Liver (tissue), 9 donors: ENCODE measurements around the gene MDH1B. TPM values are rescaled to one million over a fixed set of nuclear protein-coding genes. Genes with fewer than 3 reads are reported as not detected.

ENCODE experiments used
- DNase-seq: peaks from one replicate; pipeline ENCODE4 v3.0.0-alpha.2; 2017; ENCODE audit warnings: low spot score
- H3K27ac ChIP-seq, 2 donors: one replicate each; pipeline ENCODE4 v1.7.0; 2013; ENCODE audit warnings: inconsistent platforms in 2 of 2, low read length in 2 of 2, control low read depth in 1 of 2, low read depth in 1 of 2, mild to moderate bottlenecking in 1 of 2
- H3K27me3 ChIP-seq, 4 donors: one replicate each; pipeline versions ENCODE4 v1.6.1 to v1.7.0; 2013; ENCODE audit warnings: low read length in 3 of 4, inconsistent platforms in 1 of 4, mild to moderate bottlenecking in 1 of 4, moderate library complexity in 1 of 4; ENCODE audit not compliant: control insufficient read depth in 4 of 4, insufficient read depth in 4 of 4
- H3K36me3 ChIP-seq, 4 donors: one replicate each; pipeline versions ENCODE4 v1.6.1 to v1.7.0; 2013; ENCODE audit warnings: low read length in 3 of 4, mild to moderate bottlenecking in 3 of 4, low read depth in 1 of 4, moderate library complexity in 1 of 4; ENCODE audit not compliant: control insufficient read depth in 4 of 4, insufficient read depth in 3 of 4
- H3K4me1 ChIP-seq, 4 donors: one replicate each; pipeline versions ENCODE4 v1.6.1 to v1.7.0; 2013; ENCODE audit warnings: low read length in 3 of 4, mild to moderate bottlenecking in 3 of 4, moderate library complexity in 1 of 4; ENCODE audit not compliant: control insufficient read depth in 4 of 4, insufficient read depth in 4 of 4
- H3K4me3 ChIP-seq, 3 donors: one replicate each; pipeline versions ENCODE4 v1.6.1 to v1.7.0; 2013; ENCODE audit warnings: low read length in 3 of 3, control low read depth in 1 of 3, low read depth in 1 of 3, mild to moderate bottlenecking in 1 of 3
- H3K9ac ChIP-seq, 2 donors: one replicate each; pipeline ENCODE4 v1.7.0; 2013; ENCODE audit warnings: low read length in 2 of 2, mild to moderate bottlenecking in 2 of 2, moderate library complexity in 2 of 2, control low read depth in 1 of 2, low read depth in 1 of 2
- H3K9me3 ChIP-seq, 4 donors: one replicate each; pipeline versions ENCODE4 v1.6.1 to v1.7.0; 2013; ENCODE audit warnings: low read length in 3 of 4; ENCODE audit not compliant: control insufficient read depth in 4 of 4
- ATF3 ChIP-seq: IDR thresholded peaks from 2 replicates; pipeline ENCODE4 v1.6.1; 2016; ENCODE audit warnings: antibody characterized with exemption
- CTCF ChIP-seq: fragments of 150-350 bp; IDR thresholded peaks from 2 replicates; pipeline ENCODE4 v1.5.1; 2017; ENCODE audit warnings: improper control_type of control experiment, low read depth, low read length; ENCODE audit not compliant: missing input control
- EGR1 ChIP-seq, 2 donors: IDR thresholded peaks; 2 replicates each; pipeline ENCODE4 v1.6.1; 2016 to 2018; ENCODE audit warnings: antibody characterized with exemption in 2 of 2, low read depth in 2 of 2
- FOXA1 ChIP-seq: IDR thresholded peaks from 2 replicates; pipeline ENCODE4 v1.6.1; 2016; ENCODE audit warnings: antibody characterized with exemption
- FOXA2 ChIP-seq: IDR thresholded peaks from 2 replicates; pipeline ENCODE4 v1.6.1; 2016; ENCODE audit warnings: antibody characterized with exemption
- GABPA ChIP-seq, 2 donors: IDR thresholded peaks in 1 of 2; conservative IDR thresholded peaks in 1 of 2; 2 replicates each; pipeline ENCODE4 v1.6.1; 2016; ENCODE audit warnings: antibody characterized with exemption in 2 of 2, mild to moderate bottlenecking in 1 of 2, moderate library complexity in 1 of 2
- HNF4A ChIP-seq, 2 donors: conservative IDR thresholded peaks; 2 replicates each; pipeline ENCODE4 v1.6.1; 2016; ENCODE audit warnings: antibody characterized with exemption in 2 of 2, mild to moderate bottlenecking in 2 of 2
- HNF4G ChIP-seq: IDR thresholded peaks from 2 replicates; pipeline ENCODE4 v1.6.1; 2016; ENCODE audit warnings: antibody characterized with exemption
- JUND ChIP-seq, 2 donors: IDR thresholded peaks; 2 replicates each; pipeline ENCODE4 v1.6.1; 2016; ENCODE audit warnings: antibody characterized with exemption in 2 of 2
- MAX ChIP-seq: IDR thresholded peaks from 2 replicates; pipeline ENCODE4 v1.6.1; 2016; ENCODE audit warnings: antibody characterized with exemption
- NR2F2 ChIP-seq: IDR thresholded peaks from 2 replicates; pipeline ENCODE4 v1.6.1; 2016; ENCODE audit warnings: antibody characterized with exemption
- RAD21 ChIP-seq, 2 donors: IDR thresholded peaks; 2 replicates each; pipeline ENCODE4 v1.6.1; 2016; ENCODE audit warnings: antibody characterized with exemption in 2 of 2, mild to moderate bottlenecking in 2 of 2
- RXRA ChIP-seq, 2 donors: IDR thresholded peaks; 2 replicates each; pipeline ENCODE4 v1.6.1; 2017 to 2018; ENCODE audit warnings: antibody characterized with exemption in 2 of 2, mild to moderate bottlenecking in 1 of 2
- SP1 ChIP-seq: IDR thresholded peaks from 2 replicates; pipeline ENCODE4 v1.6.1; 2018; ENCODE audit warnings: antibody characterized with exemption, mild to moderate bottlenecking
- TAF1 ChIP-seq: conservative IDR thresholded peaks from 2 replicates; pipeline ENCODE4 v1.6.1; 2016; ENCODE audit warnings: antibody characterized with exemption, mild to moderate bottlenecking
- YY1 ChIP-seq: IDR thresholded peaks from 2 replicates; pipeline ENCODE4 v1.6.1; 2016; ENCODE audit warnings: antibody characterized with exemption, mild to moderate bottlenecking
- ZBTB33 ChIP-seq: IDR thresholded peaks from 2 replicates; pipeline ENCODE4 v1.6.1; 2016; ENCODE audit warnings: antibody characterized with exemption
- WGBS: extraction: QIAGEN DNeasy Blood & Tissue Kit; methylation state at CpG from one replicate; pipeline ENCODE4 v1.1.7; 2013; 5-methylcytosine and 5-hydroxymethylcytosine counted together
- polyA plus RNA-seq, 2 donors: library from polyadenylated mRNA; stranded (reverse) in 1 of 2; unstranded in 1 of 2; fragments of 200-250 nt in 1 of 2; fragments of >200 nt in 1 of 2; fragmentation: Nextera tagmentation in 1 of 2; extraction: Ambion mirVana in 1 of 2; gene quantifications; one replicate each; pipeline versions ENCODE4 v1.2.1 to v1.2.3, GENCODE V29; 2013 to 2015
- total RNA-seq, 2 donors: library from RNA; depleted of rRNA; stranded (reverse); fragments of >200 nt; gene quantifications; one replicate each; pipeline ENCODE4 v1.2.3, GENCODE V29; 2014
- TF ChIP-seq, protein P1 (sequence below): IDR thresholded peaks from 2 replicates; pipeline ENCODE4 v1.6.1; 2016; ENCODE audit warnings: antibody characterized with exemption, mild to moderate bottlenecking
- donor health status: healthy.
- donor health status: healthy.
- donor health status: healthy.
- donor health status: healthy.
- donor health status: healthy.

Gene MDH1B
- total and polyA plus RNA-seq, 4 donors = 0.09 to 0.33 (median 0.18) TPM; not detected in 1

- no peak for DNase-seq
- H3K9ac ChIP-seq = no peak overlapping the region
- H3K36me3 ChIP-seq = no peaks in the 10 kb centered on the region
- H3K4me3 ChIP-seq = no peak overlapping the region
- WGBS = 83% methylated on average over 1 of the region's 1 CpG
- H3K27me3 ChIP-seq = peaks cover 0 to 4% (median under 1%) of the 10 kb centered on the region in 4 donors
- TF ChIP-seq RAD21 (IDR thresholded peaks at IDR 0.05) (no peak), MAX (no peak), SP1 (no peak), CTCF (no peak), GABPA (IDR thresholded peaks at IDR 0.05 in 1 of 2, conservative IDR thresholded peaks at IDR 0.05 in 1 of 2) (no peak), NR2F2 (no peak), ZBTB33 (no peak), FOXA2 (no peak), HNF4G (no peak), ATF3 (no peak), JUND (IDR thresholded peaks at IDR 0.05) (no peak), EGR1 (IDR thresholded peaks at IDR 0.05; ENCODE audit: low read depth in 2 of 2) (no peak), YY1 (no peak), HNF4A (conservative IDR thresholded peaks at IDR 0.05) (no peak), TAF1 (no peak), RXRA (IDR thresholded peaks at IDR 0.05) (no peak), FOXA1 (no peak)
- TF ChIP-seq, protein P1, sequence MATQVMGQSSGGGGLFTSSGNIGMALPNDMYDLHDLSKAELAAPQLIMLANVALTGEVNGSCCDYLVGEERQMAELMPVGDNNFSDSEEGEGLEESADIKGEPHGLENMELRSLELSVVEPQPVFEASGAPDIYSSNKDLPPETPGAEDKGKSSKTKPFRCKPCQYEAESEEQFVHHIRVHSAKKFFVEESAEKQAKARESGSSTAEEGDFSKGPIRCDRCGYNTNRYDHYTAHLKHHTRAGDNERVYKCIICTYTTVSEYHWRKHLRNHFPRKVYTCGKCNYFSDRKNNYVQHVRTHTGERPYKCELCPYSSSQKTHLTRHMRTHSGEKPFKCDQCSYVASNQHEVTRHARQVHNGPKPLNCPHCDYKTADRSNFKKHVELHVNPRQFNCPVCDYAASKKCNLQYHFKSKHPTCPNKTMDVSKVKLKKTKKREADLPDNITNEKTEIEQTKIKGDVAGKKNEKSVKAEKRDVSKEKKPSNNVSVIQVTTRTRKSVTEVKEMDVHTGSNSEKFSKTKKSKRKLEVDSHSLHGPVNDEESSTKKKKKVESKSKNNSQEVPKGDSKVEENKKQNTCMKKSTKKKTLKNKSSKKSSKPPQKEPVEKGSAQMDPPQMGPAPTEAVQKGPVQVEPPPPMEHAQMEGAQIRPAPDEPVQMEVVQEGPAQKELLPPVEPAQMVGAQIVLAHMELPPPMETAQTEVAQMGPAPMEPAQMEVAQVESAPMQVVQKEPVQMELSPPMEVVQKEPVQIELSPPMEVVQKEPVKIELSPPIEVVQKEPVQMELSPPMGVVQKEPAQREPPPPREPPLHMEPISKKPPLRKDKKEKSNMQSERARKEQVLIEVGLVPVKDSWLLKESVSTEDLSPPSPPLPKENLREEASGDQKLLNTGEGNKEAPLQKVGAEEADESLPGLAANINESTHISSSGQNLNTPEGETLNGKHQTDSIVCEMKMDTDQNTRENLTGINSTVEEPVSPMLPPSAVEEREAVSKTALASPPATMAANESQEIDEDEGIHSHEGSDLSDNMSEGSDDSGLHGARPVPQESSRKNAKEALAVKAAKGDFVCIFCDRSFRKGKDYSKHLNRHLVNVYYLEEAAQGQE = no peak
- no peaks in the 10 kb centered on the region for H3K9me3 ChIP-seq
- no peak overlapping the region for H3K27ac ChIP-seq
- H3K4me1 ChIP-seq = no peaks in the 10 kb centered on the region
Measured at GRCh38 chr2:206723288-206723687, 41.8 kb downstream of the MDH1B start.
